Activated CD4-positive, alpha-beta memory T cell treated with anti-CD3 and anti-CD28 coated beads, Interleukin-2, amount 10 ng/mL, durations not matched to agents 7 days and 5 days (primary cell): ENCODE results near the gene KLHL36. TPM values are rescaled to one million over a fixed set of nuclear protein-coding genes. Genes with fewer than 3 reads are reported as not detected.

ENCODE experiments used
- total RNA-seq, 2 experiments: library from RNA; stranded (reverse); gene quantifications; one replicate each; pipeline ENCODE4 v1.2.3, GENCODE V29; 2021

Gene KLHL36
- total RNA-seq, 2 experiments from 2014 or later = 45.7 to 49.0 TPM

Other genes starting within 250 kb of the KLHL36 start
- 10 to 100 TPM; 27.7 to 33.4 TPM for gene MEAK7, start 143.9 kb upstream of the KLHL36 start, total RNA-seq
- 100 to 1,000 TPM; 676 to 689 TPM for gene COTL1, start 30.4 kb upstream of the KLHL36 start, total RNA-seq
- gene USP10, start 51.5 kb downstream of the KLHL36 start, total RNA-seq = 10 to 100 TPM; 92.2 to 94.4 TPM
- under 1 TPM; 0.18 to 0.23 TPM for gene CRISPLD2, start 171.5 kb downstream of the KLHL36 start, total RNA-seq